Measurements from ENCODE around the gene WHRN.

Gene WHRN

GRCh38 chr9:114450181-114450580, 55.1 kb downstream of the WHRN start:
- DNase-seq (ENCODE audit: low read depth in 2 of 2), result no peak

- no peak for DNase-seq (ENCODE audit: low read depth in 2 of 2)
Observed at GRCh38 chr9:114449236-114449635, 56.0 kb downstream of the WHRN start.

GRCh38 chr9:114448706-114449105, 56.6 kb downstream of the WHRN start:
- DNase-seq (ENCODE audit: low read depth in 2 of 2), result no peak

- no peak for DNase-seq (ENCODE audit: low read depth in 2 of 2)
Observed at GRCh38 chr9:114446672-114447450, 58.4 kb downstream of the WHRN start.

GRCh38 chr9:114446036-114446435, 59.2 kb downstream of the WHRN start:
- no peak for DNase-seq (ENCODE audit: low read depth in 2 of 2)

GRCh38 chr9:114445616-114446015, 59.7 kb downstream of the WHRN start:
- no peak for DNase-seq (ENCODE audit: low read depth in 2 of 2)

- no peak for DNase-seq (ENCODE audit: low read depth in 2 of 2)
Observed at GRCh38 chr9:114442022-114442421, 63.3 kb downstream of the WHRN start.

GRCh38 chr9:114437401-114437893, 67.8 kb downstream of the WHRN start:
- no peak for DNase-seq (ENCODE audit: low read depth in 2 of 2)

GRCh38 chr9:114434878-114435311, 70.4 kb downstream of the WHRN start:
- no peak for DNase-seq (ENCODE audit: low read depth in 2 of 2)

- DNase-seq (ENCODE audit: low read depth in 2 of 2), result no peak
Observed at GRCh38 chr9:114433720-114434255, 71.5 kb downstream of the WHRN start.

- DNase-seq (ENCODE audit: low read depth in 2 of 2), result no peak
Observed at GRCh38 chr9:114433086-114433485, 72.2 kb downstream of the WHRN start.

- DNase-seq (ENCODE audit: low read depth in 2 of 2), result no peak
Observed at GRCh38 chr9:114432323-114433067, 72.8 kb downstream of the WHRN start.

GRCh38 chr9:114431770-114432169, 73.5 kb downstream of the WHRN start:
- DNase-seq (ENCODE audit: low read depth in 2 of 2), result no peak

GRCh38 chr9:114431003-114431402, 74.3 kb downstream of the WHRN start:
- no peak for DNase-seq (ENCODE audit: low read depth in 2 of 2)

- no peak for DNase-seq (ENCODE audit: low read depth in 2 of 2)
Observed at GRCh38 chr9:114430457-114430856, 74.8 kb downstream of the WHRN start.

GRCh38 chr9:114429488-114429887, 75.8 kb downstream of the WHRN start:
- no peak for DNase-seq (ENCODE audit: low read depth in 2 of 2)

- DNase-seq (ENCODE audit: low read depth in 2 of 2), result no peak
Observed at GRCh38 chr9:114428466-114428865, 76.8 kb downstream of the WHRN start.

GRCh38 chr9:114427644-114428043, 77.6 kb downstream of the WHRN start:
- no peak for DNase-seq (ENCODE audit: low read depth in 2 of 2)

GRCh38 chr9:114426046-114426948, 79.0 kb downstream of the WHRN start:
- DNase-seq (ENCODE audit: low read depth in 2 of 2), result no peak

- DNase-seq (ENCODE audit: low read depth in 2 of 2), result no peak
Observed at GRCh38 chr9:114425126-114425525, 80.1 kb downstream of the WHRN start.

GRCh38 chr9:114424126-114424525, 81.1 kb downstream of the WHRN start:
- DNase-seq (ENCODE audit: low read depth in 2 of 2), result no peak

- DNase-seq (ENCODE audit: low read depth in 2 of 2), result no peak
Observed at GRCh38 chr9:114423181-114423580, 82.1 kb downstream of the WHRN start.
